Heart left ventricle (tissue), 13 donors: Measurements from ENCODE around the gene SGCA.

Source experiments
- POLR2A ChIP-seq, 2 donors: fragments of 450-650 bp; IDR thresholded peaks; one replicate each; pipeline ENCODE4 v1.6.1; 2017; ENCODE audit warnings: antibody characterized with exemption in 2 of 2, mild to moderate bottlenecking in 2 of 2, moderate library complexity in 2 of 2
- TF ChIP-seq, protein P1 (sequence below), 12 donors: fragments of 200-600 bp; sonication (generic) in 4 of 12; IDR thresholded peaks; one replicate each; pipeline versions ENCODE4 v1.5.0 to v1.8.0; 2018 to 2022; ENCODE audit warnings: antibody characterized with exemption in 12 of 12, mild to moderate bottlenecking in 5 of 12
- donor health status: ischemic (EF 13 %, LVEDD 7.1; RV severe dilation, severe dysfunction).
- donor health status: DM: no; HTN: yes; CAD: no.
- donor health status: DM: no; HTN: no; CAD: no.
- donor health status: ischemic (EF 25% LVEDD 6.9; RV normal size, moderate dysfunction).
- donor health status: ischemic (EF 25% LVEDD 5.7; RV mildly dilated, moderate dysfunction).
- donor health status: ischemic (EF 35%, LVEDD 5.7; RV mildly dilated, moderate dysfunction).
- donor health status: nonischemic (EF 11% LVEDD 7.7; RV severe dilation, severe dysfunction).
- donor health status: DM: yes; HTN: yes; CAD: no.
- donor health status: PGD.
- donor health status: ischemic (EF 29% LVEDD 5.4; RV normal size, mild dysfunction).
- donor health status: nonischemic (EF 23%, LVEDD 6.1; RV moderate dilation, normal function).

DNA sequence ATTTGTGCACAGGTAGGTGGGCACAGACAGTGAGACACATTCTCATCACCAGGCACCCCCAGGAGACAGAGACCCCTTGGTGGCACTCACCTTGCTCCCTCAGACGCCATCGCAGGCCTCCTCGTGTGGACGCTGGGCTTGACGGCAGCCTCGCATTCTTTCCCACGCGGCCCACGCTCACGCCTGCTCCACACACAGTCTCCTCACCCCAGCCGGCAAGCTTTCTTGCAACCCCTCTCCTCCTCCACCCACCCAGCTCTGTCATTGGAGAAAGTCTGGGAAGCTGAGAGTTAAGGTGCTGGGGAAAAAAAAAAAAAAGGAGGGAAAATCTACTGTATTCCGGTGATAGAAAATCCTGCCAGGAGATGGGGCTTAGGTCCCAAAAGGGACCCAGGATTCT, 14.8 kb downstream of the SGCA start:
- TF ChIP-seq POLR2A (IDR thresholded peaks at IDR 0.05) = no peak
- TF ChIP-seq, protein P1, sequence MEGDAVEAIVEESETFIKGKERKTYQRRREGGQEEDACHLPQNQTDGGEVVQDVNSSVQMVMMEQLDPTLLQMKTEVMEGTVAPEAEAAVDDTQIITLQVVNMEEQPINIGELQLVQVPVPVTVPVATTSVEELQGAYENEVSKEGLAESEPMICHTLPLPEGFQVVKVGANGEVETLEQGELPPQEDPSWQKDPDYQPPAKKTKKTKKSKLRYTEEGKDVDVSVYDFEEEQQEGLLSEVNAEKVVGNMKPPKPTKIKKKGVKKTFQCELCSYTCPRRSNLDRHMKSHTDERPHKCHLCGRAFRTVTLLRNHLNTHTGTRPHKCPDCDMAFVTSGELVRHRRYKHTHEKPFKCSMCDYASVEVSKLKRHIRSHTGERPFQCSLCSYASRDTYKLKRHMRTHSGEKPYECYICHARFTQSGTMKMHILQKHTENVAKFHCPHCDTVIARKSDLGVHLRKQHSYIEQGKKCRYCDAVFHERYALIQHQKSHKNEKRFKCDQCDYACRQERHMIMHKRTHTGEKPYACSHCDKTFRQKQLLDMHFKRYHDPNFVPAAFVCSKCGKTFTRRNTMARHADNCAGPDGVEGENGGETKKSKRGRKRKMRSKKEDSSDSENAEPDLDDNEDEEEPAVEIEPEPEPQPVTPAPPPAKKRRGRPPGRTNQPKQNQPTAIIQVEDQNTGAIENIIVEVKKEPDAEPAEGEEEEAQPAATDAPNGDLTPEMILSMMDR (IDR thresholded peaks at IDR 0.05) = no peak
